ENCODE data around the gene MED15.

DNA sequence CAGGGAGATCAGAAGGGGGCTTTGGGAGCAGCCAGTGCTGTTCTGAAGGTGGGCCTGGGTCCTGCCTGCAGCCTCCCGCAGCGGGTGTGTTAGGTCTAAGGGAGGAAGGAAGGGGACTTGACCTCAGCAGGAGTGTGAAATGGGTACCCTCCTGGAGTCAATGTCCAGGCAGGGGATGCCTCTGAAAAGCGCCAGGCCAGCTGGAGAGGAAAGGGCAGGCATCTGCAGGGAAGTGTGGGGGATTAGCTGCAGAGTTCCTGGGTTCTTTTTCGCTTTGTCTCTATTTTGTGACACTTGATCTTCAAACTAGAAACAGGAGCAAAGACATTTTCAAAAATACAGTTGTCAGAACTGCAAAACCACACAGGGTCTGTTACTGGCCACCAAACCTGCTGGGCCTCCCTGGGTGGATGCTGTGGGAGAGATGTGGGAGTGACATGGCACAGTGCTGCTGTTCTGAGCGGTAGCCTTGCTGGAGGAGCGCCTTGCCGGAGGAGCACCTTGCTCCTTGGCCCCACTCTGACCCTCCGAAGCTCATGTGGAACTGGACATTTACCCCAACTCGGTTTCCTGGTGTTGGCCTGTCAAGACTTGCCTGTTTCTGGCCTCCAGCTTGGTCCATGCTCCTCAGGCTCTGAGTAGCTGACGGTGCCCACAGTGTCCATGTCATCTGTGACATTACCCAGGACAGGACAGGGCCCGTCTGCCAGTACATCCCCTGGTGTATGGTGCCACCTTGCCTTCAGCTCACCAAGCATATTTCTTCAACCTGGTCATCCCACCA lies 25.9 kb downstream of the MED15 start:
- TF ChIP-seq, protein P1, sequence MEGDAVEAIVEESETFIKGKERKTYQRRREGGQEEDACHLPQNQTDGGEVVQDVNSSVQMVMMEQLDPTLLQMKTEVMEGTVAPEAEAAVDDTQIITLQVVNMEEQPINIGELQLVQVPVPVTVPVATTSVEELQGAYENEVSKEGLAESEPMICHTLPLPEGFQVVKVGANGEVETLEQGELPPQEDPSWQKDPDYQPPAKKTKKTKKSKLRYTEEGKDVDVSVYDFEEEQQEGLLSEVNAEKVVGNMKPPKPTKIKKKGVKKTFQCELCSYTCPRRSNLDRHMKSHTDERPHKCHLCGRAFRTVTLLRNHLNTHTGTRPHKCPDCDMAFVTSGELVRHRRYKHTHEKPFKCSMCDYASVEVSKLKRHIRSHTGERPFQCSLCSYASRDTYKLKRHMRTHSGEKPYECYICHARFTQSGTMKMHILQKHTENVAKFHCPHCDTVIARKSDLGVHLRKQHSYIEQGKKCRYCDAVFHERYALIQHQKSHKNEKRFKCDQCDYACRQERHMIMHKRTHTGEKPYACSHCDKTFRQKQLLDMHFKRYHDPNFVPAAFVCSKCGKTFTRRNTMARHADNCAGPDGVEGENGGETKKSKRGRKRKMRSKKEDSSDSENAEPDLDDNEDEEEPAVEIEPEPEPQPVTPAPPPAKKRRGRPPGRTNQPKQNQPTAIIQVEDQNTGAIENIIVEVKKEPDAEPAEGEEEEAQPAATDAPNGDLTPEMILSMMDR (IDR thresholded peaks at IDR 0.05) = no peak
- no peak for TF ChIP-seq POLR2A (IDR thresholded peaks at IDR 0.05)
- TF ChIP-seq POLR2AphosphoS5 (IDR thresholded peaks at IDR 0.05) = no peak
